WTC11 (cell line): ENCODE results near the gene TC2N.

Source experiments
- AFF4 ChIP-seq: sonication (generic); formaldehyde crosslinking; IDR thresholded peaks from 2 replicates; pipeline ENCODE4 v1.8.1; 2023; ENCODE audit warnings: mild to moderate bottlenecking, missing genetic modification reagents, borderline replicate concordance
- ATF6 ChIP-seq: sonication (generic); formaldehyde crosslinking; IDR thresholded peaks from 2 replicates; pipeline ENCODE4 v1.8.1; 2023; ENCODE audit warnings: mild to moderate bottlenecking, missing genetic modification reagents
- CREB1 ChIP-seq: sonication (generic); formaldehyde crosslinking; IDR thresholded peaks from 2 replicates; pipeline ENCODE4 v1.8.0; 2023; ENCODE audit warnings: mild to moderate bottlenecking, missing genetic modification reagents
- CTCF ChIP-seq: fragments of 200-600 bp; IDR thresholded peaks from 2 replicates; pipeline ENCODE4 v1.8.0; 2022; ENCODE audit warnings: antibody characterized with exemption
- ETV6 ChIP-seq: sonication (generic); formaldehyde crosslinking; IDR thresholded peaks from 2 replicates; pipeline ENCODE4 v1.8.1; 2022; ENCODE audit warnings: mild to moderate bottlenecking, missing genetic modification reagents
- HMGXB4 ChIP-seq: sonication (generic); formaldehyde crosslinking; IDR thresholded peaks from 2 replicates; pipeline ENCODE4 v1.8.1; 2023; ENCODE audit warnings: mild to moderate bottlenecking, moderate library complexity, missing genetic modification reagents
- MAX ChIP-seq: sonication (generic); formaldehyde crosslinking; IDR thresholded peaks from 2 replicates; pipeline ENCODE4 v1.8.0; 2022; ENCODE audit warnings: mild to moderate bottlenecking, missing genetic modification reagents
- NFE2L1 ChIP-seq: sonication (generic); formaldehyde crosslinking; IDR thresholded peaks from 2 replicates; pipeline ENCODE4 v1.8.1; 2023; ENCODE audit warnings: missing genetic modification reagents
- NFYB ChIP-seq: sonication (generic); formaldehyde crosslinking; conservative IDR thresholded peaks from 2 replicates; pipeline ENCODE4 v1.8.0; 2022; ENCODE audit warnings: low read depth, missing genetic modification reagents
- OVOL2 ChIP-seq: fragments of 250-450 bp; sonication (Bioruptor Pico); IDR thresholded peaks from 2 replicates; pipeline ENCODE4 v1.9.0; 2021; ENCODE audit warnings: mild to moderate bottlenecking, borderline replicate concordance
- RELA ChIP-seq: sonication (generic); formaldehyde crosslinking; IDR thresholded peaks from 2 replicates; pipeline ENCODE4 v1.8.1; 2022; ENCODE audit warnings: missing genetic modification reagents, mild to moderate bottlenecking, borderline replicate concordance
- ZBTB21 ChIP-seq: sonication (generic); formaldehyde crosslinking; IDR thresholded peaks from 2 replicates; pipeline ENCODE4 v1.8.1; 2023; ENCODE audit warnings: mild to moderate bottlenecking, missing genetic modification reagents, borderline replicate concordance
- ZNF138 ChIP-seq: sonication (generic); formaldehyde crosslinking; conservative IDR thresholded peaks from 2 replicates; pipeline ENCODE4 v1.8.1; 2022; ENCODE audit warnings: mild to moderate bottlenecking, moderate library complexity, missing genetic modification reagents

- TF ChIP-seq CTCF (no peak), NFE2L1 (CRISPR knock-in tag) (no peak), NFYB (CRISPR knock-in tag) (no peak), ATF6 (CRISPR knock-in tag) (no peak), OVOL2 (CRISPR knock-in tag) (no peak), CREB1 (CRISPR knock-in tag) (no peak), MAX (CRISPR knock-in tag) (no peak), RELA (CRISPR knock-in tag) (no peak), ZNF138 (no peak), ZBTB21 (CRISPR knock-in tag) (no peak), HMGXB4 (CRISPR knock-in tag) (no peak), ETV6 (CRISPR knock-in tag) (no peak), AFF4 (CRISPR knock-in tag) (no peak)
These were observed 5.5 kb upstream of the TC2N start for GRCh38 chr14:91872517-91873470.
